Loucy (cell line): ENCODE results near the gene SHOX.

Experiments used
- CTCF ChIP-seq: fragments of 200-600 bp; sonication (generic); conservative IDR thresholded peaks from 2 replicates; pipeline ENCODE4 v1.5.1; 2014; ENCODE audit warnings: mild to moderate bottlenecking, antibody characterized with exemption, low read length
- EZH2phosphoT487 ChIP-seq: fragments of 200-600 bp; IDR thresholded peaks from 2 replicates; pipeline ENCODE4 v1.6.1; 2018; ENCODE audit warnings: antibody characterized with exemption, mild to moderate bottlenecking, moderate library complexity, borderline replicate concordance

GRCh38 chrX:614136-614535 is 16.5 kb upstream of the SHOX start:
- TF ChIP-seq CTCF (no peak), EZH2phosphoT487 (no peak)
